Activated gamma-delta T cell treated with Interleukin-2 at 50 U/mL for 16 hours (primary cell): Measurements from ENCODE around the gene HIPK4.
A peak's percentile ranks its signal among the peaks of the same experiment; 100 is the strongest.

Source experiments
- DNase-seq: peaks from one replicate; pipeline ENCODE4 v3.0.0-alpha.2; 2020

The HIPK4 gene

GRCh38 chr19:40365613-40366401 is 24.2 kb downstream of the HIPK4 start:
- DNase-seq = peak; percentile 12

- DNase-seq = no peak
Measured at GRCh38 chr19:40365010-40365409, 25.0 kb downstream of the HIPK4 start.

DNA sequence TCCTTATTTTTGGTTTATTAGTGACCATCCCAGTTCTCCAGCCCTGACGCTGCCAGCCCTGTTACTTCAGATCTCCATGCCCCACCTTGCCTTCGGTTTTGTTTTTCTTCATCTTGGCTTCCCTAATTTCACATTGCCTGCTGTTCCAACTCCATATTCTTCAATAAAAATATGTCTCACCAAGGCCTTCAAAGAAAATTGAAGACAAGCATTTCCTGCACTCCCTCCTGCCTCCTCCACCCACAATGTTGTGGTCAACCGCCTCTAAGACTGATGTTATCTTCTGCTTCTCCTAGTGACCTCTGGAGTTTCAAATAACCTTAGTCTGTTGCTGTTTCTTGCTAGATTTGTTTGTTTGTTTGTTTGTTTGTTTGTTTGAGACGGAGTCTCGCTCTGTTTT is 26.9 kb downstream of the HIPK4 start:
- no peak for DNase-seq

GRCh38 chr19:40362160-40362559 is 27.8 kb downstream of the HIPK4 start:
- DNase-seq = no peak

GRCh38 chr19:40360708-40361241 is 29.2 kb downstream of the HIPK4 start:
- DNase-seq = no peak

DNA sequence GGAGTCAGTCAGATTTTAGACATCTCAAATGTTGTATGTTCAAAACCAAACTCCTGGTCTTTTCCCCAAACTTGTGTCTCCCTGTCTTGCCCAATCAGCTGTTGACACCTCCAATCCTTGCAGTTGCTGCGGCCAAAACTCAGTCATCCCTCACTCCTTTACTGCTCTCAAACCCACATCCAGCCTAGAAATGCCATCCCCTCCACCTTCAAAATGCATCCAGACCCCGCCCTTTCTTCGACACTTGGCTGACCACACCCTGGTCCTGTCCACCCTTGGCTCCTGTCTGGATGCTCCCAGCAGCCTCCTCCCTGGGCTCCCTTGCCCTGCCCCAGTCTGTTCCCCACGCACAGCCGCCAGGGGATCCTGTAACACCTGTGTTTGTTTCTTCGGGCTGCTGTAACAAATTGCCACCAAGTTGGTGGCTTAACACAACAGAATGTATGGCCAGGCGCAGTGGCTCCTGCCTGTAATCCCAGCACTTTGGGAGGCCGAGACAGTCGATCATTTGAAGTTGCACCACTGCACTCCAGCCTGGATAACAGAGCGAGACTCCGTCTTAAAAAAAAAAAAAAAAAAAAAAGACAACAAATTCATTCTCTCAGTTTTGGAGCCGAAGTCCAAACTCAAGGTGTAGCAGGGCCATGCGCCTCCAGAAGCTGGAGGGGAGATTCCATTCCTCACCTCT is 29.8 kb downstream of the HIPK4 start:
- no peak for DNase-seq

GRCh38 chr19:40358773-40359172 is 31.2 kb downstream of the HIPK4 start:
- DNase-seq = no peak

DNA sequence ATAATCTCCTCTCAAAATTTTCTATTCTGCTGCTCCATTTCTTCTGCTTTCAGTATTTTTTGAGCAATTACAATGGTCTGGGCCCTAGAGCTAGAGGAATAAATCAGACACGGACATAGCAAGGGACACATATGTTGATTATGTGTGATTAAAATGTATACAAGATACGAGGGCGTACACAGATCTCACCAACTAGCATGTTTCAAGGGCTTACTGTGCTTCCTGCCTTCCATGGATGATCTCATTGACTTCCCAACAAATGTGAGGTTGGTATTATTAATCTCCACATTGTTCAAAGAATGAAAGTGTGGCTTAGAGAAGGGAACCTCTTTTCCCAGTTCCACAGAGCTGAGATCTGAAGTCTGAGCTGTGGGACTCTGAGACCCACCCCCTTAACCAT is 32.3 kb downstream of the HIPK4 start:
- DNase-seq = no peak

GRCh38 chr19:40356681-40357595 is 33.0 kb downstream of the HIPK4 start:
- no peak for DNase-seq

DNA sequence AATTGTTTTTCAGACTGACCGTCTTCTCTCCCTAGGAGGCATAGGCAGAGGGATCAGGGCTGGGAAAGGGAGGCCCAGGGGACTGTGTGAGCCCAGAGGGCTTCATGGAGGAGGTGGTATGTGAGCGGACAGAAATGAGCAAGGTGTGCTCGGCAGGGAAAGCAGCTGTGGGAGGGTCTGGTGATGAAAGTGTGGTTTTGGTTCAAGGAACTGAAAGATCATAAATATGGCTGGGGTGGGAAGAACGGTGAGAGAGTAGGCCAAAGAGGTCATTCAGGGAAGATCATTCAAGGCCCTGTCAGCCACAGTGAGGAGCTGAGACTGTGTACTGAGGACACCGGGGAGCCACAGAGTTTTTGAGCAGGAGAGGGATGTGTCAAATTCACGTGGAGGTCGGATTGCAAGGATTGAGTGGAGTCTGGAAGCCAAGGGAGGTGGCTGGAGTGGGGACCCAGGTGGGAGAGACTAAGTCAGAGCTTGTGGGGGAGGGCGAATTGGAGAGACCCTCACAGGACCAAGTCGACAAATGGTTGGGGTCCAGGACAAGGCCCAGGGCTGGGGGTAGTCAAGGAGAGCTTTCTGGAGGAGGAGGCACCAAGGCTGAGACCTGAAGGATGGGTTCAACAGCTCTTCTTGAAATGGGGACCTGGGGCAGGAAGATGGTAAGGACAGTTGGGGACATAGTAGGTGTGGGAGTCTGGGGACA is 33.9 kb downstream of the HIPK4 start:
- DNase-seq = no peak

DNA sequence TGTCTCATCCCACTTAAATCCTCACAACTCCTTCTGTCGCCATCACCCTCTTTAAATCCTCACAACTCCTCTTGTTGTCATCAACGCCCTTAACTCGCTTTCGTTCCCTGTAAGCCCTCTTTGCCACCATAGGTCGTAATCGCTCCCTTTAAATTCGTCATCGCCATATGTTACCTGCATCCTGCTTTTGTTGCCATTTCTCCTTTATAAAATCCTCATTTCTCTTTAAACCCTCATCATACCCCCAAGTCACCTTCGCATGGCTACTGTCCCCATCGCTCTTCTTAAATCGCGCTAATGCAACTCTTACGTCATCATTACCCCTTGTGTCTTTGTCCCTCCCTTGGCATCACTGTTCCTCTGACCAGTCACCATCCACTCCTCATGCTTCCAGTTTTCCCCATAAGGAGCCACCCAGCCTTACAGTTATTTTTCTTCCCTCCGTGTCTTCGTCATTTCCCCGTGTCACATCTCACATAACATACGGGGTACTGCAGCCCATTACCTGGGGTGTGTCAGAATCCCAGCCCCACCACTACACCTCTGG is 40.9 kb downstream of the HIPK4 start:
- DNase-seq = no peak

DNA sequence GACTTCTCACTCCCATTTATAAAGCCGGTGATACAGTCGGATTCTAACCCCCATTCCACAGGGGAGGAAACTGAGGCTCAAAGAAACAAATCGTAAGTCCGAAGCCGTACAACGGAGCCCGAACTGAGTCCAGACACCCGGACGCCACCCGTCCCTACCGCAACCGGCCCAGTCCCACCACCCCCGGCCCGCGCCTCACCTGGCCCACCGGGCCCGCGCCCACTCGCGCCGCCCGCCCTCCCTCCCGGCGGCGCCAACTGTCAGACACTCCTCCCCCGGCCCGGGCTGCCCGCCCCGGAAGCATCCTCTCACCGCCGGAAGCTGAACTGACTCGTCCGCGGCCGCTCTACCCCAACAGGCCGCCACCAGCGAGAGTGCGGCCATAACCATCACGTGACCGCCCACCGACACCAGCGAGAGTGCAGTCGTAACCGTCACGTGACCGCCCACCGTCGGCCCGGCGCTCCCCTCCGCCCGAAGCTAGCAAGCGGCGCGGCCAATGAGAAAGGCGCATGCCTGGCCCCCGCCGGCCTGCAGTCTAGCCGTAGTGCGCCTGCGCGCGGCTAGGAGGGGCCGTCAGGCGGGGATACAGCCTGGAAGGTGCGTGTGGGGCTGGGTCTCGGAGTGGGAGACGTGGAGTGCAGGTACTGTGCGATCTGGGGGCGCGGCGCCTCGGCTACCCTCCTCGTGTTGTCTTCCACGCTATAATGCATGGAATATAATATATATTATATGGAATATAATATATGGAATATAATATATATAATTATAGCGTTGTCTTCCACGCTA is 41.7 kb downstream of the HIPK4 start, which contains the start of the genes C19orf47 and PLD3:
Gene C19orf47, minus strand, starts transcription at position 273 of the 789 bp plus-strand sequence. CDS start 6,540 bp downstream, outside the sequence.
Gene PLD3, plus strand, starts transcription at position 571 of the 789 bp plus-strand sequence. CDS start 17,789 bp downstream, outside the sequence.
- peak; percentile 98 for DNase-seq

GRCh38 chr19:40344422-40344821 is 45.6 kb downstream of the HIPK4 start:
- DNase-seq = no peak

- DNase-seq = no peak
Measured at GRCh38 chr19:40342644-40343311, 47.2 kb downstream of the HIPK4 start.

GRCh38 chr19:40341601-40342482 is 48.1 kb downstream of the HIPK4 start:
- no peak for DNase-seq

- DNase-seq = no peak
Measured at GRCh38 chr19:40339018-40339728, 50.8 kb downstream of the HIPK4 start.

GRCh38 chr19:40337594-40337993 is 52.4 kb downstream of the HIPK4 start:
- no peak for DNase-seq

DNA sequence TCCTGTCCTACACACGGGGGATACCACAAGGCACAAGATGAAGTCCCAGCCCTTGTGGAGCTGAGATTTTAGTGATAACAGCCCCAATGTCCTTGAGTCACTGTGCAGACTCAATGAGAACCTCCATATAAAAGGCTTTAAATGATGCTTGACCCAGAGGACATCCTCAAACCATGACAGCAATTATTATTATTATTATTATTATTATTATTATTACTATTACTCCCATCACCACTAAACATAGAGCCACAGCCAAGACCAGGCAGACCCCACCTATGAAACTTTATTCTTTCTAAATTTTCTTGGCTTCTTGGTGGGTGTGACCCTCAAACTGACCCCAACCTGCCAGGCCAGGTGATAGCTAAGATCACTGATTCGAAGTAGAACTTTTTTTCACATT is 52.9 kb downstream of the HIPK4 start:
- no peak for DNase-seq

DNA sequence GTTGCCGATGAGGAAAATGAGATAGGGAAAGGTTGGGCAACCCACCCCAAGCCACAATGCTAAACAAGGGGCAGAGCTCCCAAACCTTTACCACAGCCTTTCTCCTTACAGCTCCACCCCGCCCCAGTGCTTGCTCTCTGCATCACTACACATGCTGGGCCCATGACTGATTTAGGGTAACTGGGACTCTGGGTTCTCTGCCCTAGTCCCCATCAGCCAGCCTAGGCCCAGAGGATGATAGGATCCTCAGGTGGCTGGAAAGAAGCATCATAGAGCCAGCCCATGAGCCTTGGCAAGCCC is 53.4 kb downstream of the HIPK4 start:
- no peak for DNase-seq
